SKM-1 (cell line): ENCODE measurements around the gene TUBA3D.
"Not testable (repeated sequence)": the region's sequence is repeated elsewhere in the genome, so short reads cannot be mapped to it uniquely, and the experiment has no call there.

Experiments
- DNase-seq: peaks from one replicate; lab custom pipeline; 2025; ENCODE audit not compliant: unreplicated experiment; lab: John Stamatoyannopoulos, UW

TUBA3D gene

DNA sequence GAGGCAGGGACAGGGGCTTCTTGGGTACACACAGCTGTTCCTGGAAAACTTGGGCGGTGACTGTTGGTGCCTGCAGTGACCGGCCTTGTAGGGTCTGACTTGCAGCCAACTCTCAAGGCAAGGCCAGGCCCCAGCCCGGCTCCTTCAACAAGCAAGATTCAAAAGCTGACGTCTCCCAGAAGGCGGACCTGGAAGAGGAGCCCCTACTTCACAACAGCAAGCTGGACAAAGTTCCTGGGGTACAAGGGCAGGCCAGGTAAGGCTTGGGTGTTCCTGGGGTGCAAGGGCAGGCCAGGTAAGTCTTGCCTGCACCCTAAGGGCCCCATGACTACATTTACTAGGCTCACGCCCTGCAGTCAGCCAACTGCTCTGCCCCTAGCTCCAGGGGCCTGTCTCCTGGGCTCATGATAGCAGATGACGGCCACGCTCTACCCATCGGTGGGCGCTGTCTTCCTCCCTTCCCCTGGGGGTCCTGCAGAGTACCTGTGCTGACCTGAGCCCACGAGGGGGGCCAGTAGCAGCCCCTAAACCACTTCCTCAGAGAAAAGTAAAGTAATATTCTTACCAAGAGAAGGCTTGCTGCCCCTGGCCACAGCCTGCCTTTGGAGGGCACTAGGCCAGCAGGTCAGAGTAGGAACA is 55.7 kb downstream of the TUBA3D start:
- not testable (repeated sequence) for DNase-seq
